Colonic mucosa (tissue), 4 donors: Measurements from ENCODE around the gene CBLN4. TPM values are rescaled to one million over a fixed set of nuclear protein-coding genes. Genes with fewer than 3 reads are reported as not detected.

ENCODE experiments used
- DNase-seq: peaks from one replicate; pipeline ENCODE4 v3.0.0-alpha.2; 2020
- H3K27ac ChIP-seq: fragments of 200-600 bp; one replicate; pipeline ENCODE4 v1.8.0; 2021
- H3K27me3 ChIP-seq: fragments of 200-600 bp; one replicate; pipeline ENCODE4 v1.8.0; 2021
- H3K36me3 ChIP-seq: fragments of 200-600 bp; one replicate; pipeline ENCODE4 v1.8.0; 2021
- H3K4me1 ChIP-seq: fragments of 200-600 bp; one replicate; pipeline ENCODE4 v1.8.0; 2021; ENCODE audit warnings: mild to moderate bottlenecking
- H3K4me3 ChIP-seq: fragments of 200-600 bp; one replicate; pipeline ENCODE4 v1.8.0; 2021
- H3K9ac ChIP-seq, 2 donors: one replicate each; pipeline ENCODE4 v1.7.0; 2013; ENCODE audit warnings: control low read depth in 2 of 2, low read depth in 2 of 2, low read length in 2 of 2
- H3K9me3 ChIP-seq: fragments of 200-600 bp; one replicate; pipeline ENCODE4 v1.8.0; 2021
- CTCF ChIP-seq: fragments of 200-600 bp; IDR thresholded peaks from one replicate; pipeline ENCODE4 v1.8.0; 2022; ENCODE audit warnings: antibody characterized with exemption, mild to moderate bottlenecking
- intact Hi-C: fragments of 100-400 bp; cut with DNase I; formaldehyde crosslinking; loops from one replicate; pipeline ENCODE4 v1.14.1; 2022
- total RNA-seq, 2 donors: library from RNA; stranded (reverse); fragmentation: NEBNext Ultra II Directional in 1 of 2; extraction: Animal tissue kit (Norgen Biotek cat#: 25700) in 1 of 2; gene quantifications; one replicate each; pipeline ENCODE4 v1.2.1, GENCODE V29; 2021
- donor health status: healthy.
- donor health status: DM: no; HTN: no; CAD: no.
- donor health status: DM: no; HTN: no; CAD: no.

Gene CBLN4
- total RNA-seq, 2 donors from 2014 or later = 0.10 TPM; not detected in 1

GRCh38 chr20:56001890-56002289 lies 3.4 kb downstream of the CBLN4 start:
- H3K4me3 ChIP-seq = no peak overlapping the region
- no peaks in the 10 kb centered on the region for H3K4me1 ChIP-seq
- no peak overlapping the region for H3K9ac ChIP-seq
- H3K9me3 ChIP-seq = no peaks in the 10 kb centered on the region
- no peak for TF ChIP-seq CTCF
- H3K27ac ChIP-seq = no peak overlapping the region
- no peaks in the 10 kb centered on the region for H3K36me3 ChIP-seq
- peaks cover 37% of the 10 kb centered on the region for H3K27me3 ChIP-seq
- intact Hi-C loops = no loop called here
- DNase-seq = no peak

GRCh38 chr20:56001106-56001785 lies 4.1 kb downstream of the CBLN4 start:
- Histone ChIP-seq H3K9me3 (no peaks in the 10 kb centered on the region), H3K36me3 (no peaks in the 10 kb centered on the region), H3K4me1 (no peaks in the 10 kb centered on the region), H3K27me3 (peaks cover 37% of the 10 kb centered on the region), H3K27ac (no peak overlapping the region), H3K9ac (no peak overlapping the region), H3K4me3 (no peak overlapping the region)
- no peak for TF ChIP-seq CTCF
- intact Hi-C loops = no loop called here
- no peak for DNase-seq

- TF ChIP-seq CTCF = no peak
Observed at GRCh38 chr20:55978550-55978949, 26.8 kb downstream of the CBLN4 start.

GRCh38 chr20:55977690-55978459 lies 27.4 kb downstream of the CBLN4 start:
- intact Hi-C loops = no loop called here
- Histone ChIP-seq H3K4me3 (no peak overlapping the region), H3K27ac (no peak overlapping the region), H3K4me1 (no peaks in the 10 kb centered on the region), H3K9me3 (no peaks in the 10 kb centered on the region), H3K9ac (no peak overlapping the region), H3K27me3 (no peaks in the 10 kb centered on the region), H3K36me3 (no peaks in the 10 kb centered on the region)
- no peak for DNase-seq
- no peak for TF ChIP-seq CTCF

More at GRCh38 chr20:55978550-55978949, 26.8 kb downstream of the CBLN4 start:
- no peaks in the 10 kb centered on the region for H3K9me3 ChIP-seq
- intact Hi-C loops = no loop called here
- no peak overlapping the region for H3K9ac ChIP-seq
- no peaks in the 10 kb centered on the region for H3K27me3 ChIP-seq
- H3K36me3 ChIP-seq = no peaks in the 10 kb centered on the region
- DNase-seq = no peak
- H3K4me1 ChIP-seq = no peaks in the 10 kb centered on the region
- H3K4me3 ChIP-seq = no peak overlapping the region
- H3K27ac ChIP-seq = no peak overlapping the region

GRCh38 chr20:55974491-55975202 lies 30.7 kb downstream of the CBLN4 start:
- no peaks in the 10 kb centered on the region for H3K27me3 ChIP-seq
- H3K27ac ChIP-seq = no peak overlapping the region
- DNase-seq = no peak
- intact Hi-C loops = no loop called here
- H3K9ac ChIP-seq = no peak overlapping the region
- no peaks in the 10 kb centered on the region for H3K9me3 ChIP-seq
- H3K4me1 ChIP-seq = no peaks in the 10 kb centered on the region
- H3K36me3 ChIP-seq = no peaks in the 10 kb centered on the region
- no peak overlapping the region for H3K4me3 ChIP-seq
- no peak for TF ChIP-seq CTCF
